Activated CD4-positive, alpha-beta memory T cell treated with anti-CD3 and anti-CD28 coated beads for 36 hours (primary cell): Measurements from ENCODE around the gene RFFL. TPM values are rescaled to one million over a fixed set of nuclear protein-coding genes. Genes with fewer than 3 reads are reported as not detected.

Experiments
- CTCF ChIA-PET: fragments of 350-600 bp; sonication (Branson Sonifier 250); formaldehyde crosslinking; loops from one replicate; lab custom pipeline; 2021; ENCODE audit warnings: antibody characterized with exemption, inconsistent platforms; lab: Charles Lee
- POLR2A ChIA-PET: fragments of 350-600 bp; sonication (Branson Sonifier 250); formaldehyde crosslinking; loops from one replicate; lab custom pipeline; 2021; ENCODE audit warnings: antibody characterized with exemption; lab: Charles Lee
- DNase-seq: peaks from one replicate; pipeline ENCODE4 v3.0.0-alpha.2; 2020
- H3K27ac Mint-ChIP-seq: one replicate; pipeline ENCODE4 v1.8.0; 2021; ENCODE audit warnings: mixed read lengths
- H3K27me3 Mint-ChIP-seq: one replicate; pipeline ENCODE4 v1.8.0; 2021; ENCODE audit warnings: mixed read lengths
- H3K36me3 Mint-ChIP-seq: one replicate; pipeline ENCODE4 v1.8.0; 2021; ENCODE audit warnings: mixed read lengths
- H3K4me1 Mint-ChIP-seq: one replicate; pipeline ENCODE4 v1.8.0; 2021; ENCODE audit warnings: low read depth, mixed read lengths
- H3K4me3 Mint-ChIP-seq: one replicate; pipeline ENCODE4 v1.8.0; 2021; ENCODE audit warnings: mild to moderate bottlenecking, mixed read lengths
- H3K9me3 Mint-ChIP-seq: one replicate; pipeline ENCODE4 v1.8.0; 2021; ENCODE audit warnings: mixed read lengths
- intact Hi-C: fragments of 100-400 bp; cut with micrococcal nuclease; formaldehyde crosslinking; loops from one replicate; pipeline ENCODE4 v1.15.1; 2023
- total RNA-seq, 2 experiments: library from RNA; stranded (reverse); gene quantifications; one replicate each; pipeline ENCODE4 v1.2.3, GENCODE V29; 2021

RFFL gene
- total RNA-seq, 2 experiments from 2014 or later: 30.5 to 32.8 TPM

GRCh38 chr17:35023538-35023937 lies 40.0 kb downstream of the RFFL start:
- no peak for DNase-seq
- Mint-ChIP-seq H3K27ac (peak overlapping the region; percentile 100), H3K36me3 (peaks cover 15% of the 10 kb centered on the region), H3K27me3 (no peaks in the 10 kb centered on the region), H3K4me1 (peaks cover 51% of the 10 kb centered on the region), H3K9me3 (no peaks in the 10 kb centered on the region), H3K4me3 (no peak overlapping the region)
- POLR2A ChIA-PET: interaction anchor here (1.1 to 3.2 kb wide), 10 partner anchors 23 to 350 kb away, joined by 4 to 24 read pairs (median 9); partner anchors contain the start of genes LIG3, RFFL and SLFN11
- CTCF ChIA-PET: interaction anchor here (0.6 to 3.1 kb wide), 10 partner anchors 8 to 96 kb away, joined by 3 to 43 read pairs (median 6); partner anchors contain the start of genes RAD51D and RFFL
- intact Hi-C loops: loop anchor here (1.0 to 5.0 kb wide), 2 partner anchors 23 to 41 kb away; partner anchors contain the start of gene LIG3

- Mint-ChIP-seq H3K27me3 (no peaks in the 10 kb centered on the region), H3K4me3 (peak overlapping the region; percentile 81), H3K4me1 (peaks cover 46% of the 10 kb centered on the region), H3K36me3 (peaks cover 21% of the 10 kb centered on the region), H3K27ac (peak overlapping the region; percentile 100), H3K9me3 (no peaks in the 10 kb centered on the region)
- POLR2A ChIA-PET: interaction anchor here (1.1 to 3.2 kb wide), 11 partner anchors 24 to 351 kb away, joined by 4 to 24 read pairs (median 9); partner anchors contain the start of genes LIG3, RFFL and SLFN11
- CTCF ChIA-PET: interaction anchor here (0.5 to 3.1 kb wide), 12 partner anchors 9 to 97 kb away, joined by 3 to 43 read pairs (median 6); partner anchors contain the start of genes RAD51D and RFFL
- intact Hi-C loops: loop anchor here (1.0 to 5.0 kb wide), 4 partner anchors 24 to 67 kb away; partner anchors contain the start of genes LIG3 and RFFL
- DNase-seq: peak; percentile 90
Observed at GRCh38 chr17:35022536-35023063, 40.9 kb downstream of the RFFL start.

GRCh38 chr17:35021520-35022380 lies 41.8 kb downstream of the RFFL start:
- Mint-ChIP-seq H3K9me3 (no peaks in the 10 kb centered on the region), H3K36me3 (peaks cover 26% of the 10 kb centered on the region), H3K4me1 (peaks cover 46% of the 10 kb centered on the region), H3K27ac (peak overlapping the region; percentile 100), H3K27me3 (no peaks in the 10 kb centered on the region), H3K4me3 (no peak overlapping the region)
- intact Hi-C loops: loop anchor here (1.0 to 5.0 kb wide), 3 partner anchors 39 to 68 kb away; partner anchors contain the start of genes LIG3 and RFFL
- peak; percentile 21 for DNase-seq
- ChIA-PET POLR2A (interaction anchor here (1.3 to 3.2 kb wide), 9 partner anchors 25 to 68 kb away, joined by 5 to 24 read pairs (median 9); partner anchors contain the start of genes LIG3 and RFFL), CTCF (interaction anchor here (0.6 to 3.1 kb wide), 10 partner anchors 10 to 98 kb away, joined by 3 to 43 read pairs (median 8); partner anchors contain the start of genes RAD51D and RFFL)

- no peak for DNase-seq
- ChIA-PET CTCF (interaction anchor here (0.6 to 1.8 kb wide), 7 partner anchors 14 to 101 kb away, joined by 3 to 6 read pairs (median 3); partner anchors contain the start of gene RAD51D), POLR2A (no interaction called here)
- Mint-ChIP-seq H3K36me3 (peaks cover 43% of the 10 kb centered on the region), H3K4me1 (peaks cover 43% of the 10 kb centered on the region), H3K27ac (no peak overlapping the region), H3K9me3 (no peaks in the 10 kb centered on the region), H3K27me3 (no peaks in the 10 kb centered on the region), H3K4me3 (no peak overlapping the region)
- intact Hi-C loops: loop anchor here (5.0 kb wide), 1 partner anchor 37 kb away; the partner anchor contains the start of gene LIG3
Observed at GRCh38 chr17:35019386-35020179, 43.9 kb downstream of the RFFL start.

- Mint-ChIP-seq H3K27me3 (no peaks in the 10 kb centered on the region), H3K9me3 (no peaks in the 10 kb centered on the region), H3K4me3 (no peak overlapping the region), H3K27ac (no peak overlapping the region), H3K36me3 (peaks cover 46% of the 10 kb centered on the region), H3K4me1 (peaks cover 39% of the 10 kb centered on the region)
- POLR2A ChIA-PET: no interaction called here
- intact Hi-C loops: no loop called here
- DNase-seq: no peak
- CTCF ChIA-PET: interaction anchor here (0.6 to 1.8 kb wide), 6 partner anchors 13 to 101 kb away, joined by 3 to 6 read pairs (median 3); partner anchors contain the start of gene RAD51D
Observed at GRCh38 chr17:35018814-35019213, 44.7 kb downstream of the RFFL start.

- Mint-ChIP-seq H3K27me3 (no peaks in the 10 kb centered on the region), H3K4me3 (no peak overlapping the region), H3K27ac (peak overlapping the region; percentile 10), H3K9me3 (no peaks in the 10 kb centered on the region), H3K36me3 (peaks cover 47% of the 10 kb centered on the region), H3K4me1 (peaks cover 21% of the 10 kb centered on the region)
- no peak for DNase-seq
- ChIA-PET CTCF (interaction anchor here (2.2 kb wide), 1 partner anchor 73 kb away, joined by 9 read pairs; no protein-coding TSS in a partner anchor), POLR2A (no interaction called here)
- intact Hi-C loops: no loop called here
Observed at GRCh38 chr17:35017021-35017420, 46.5 kb downstream of the RFFL start.

GRCh38 chr17:35016369-35016768 lies 47.1 kb downstream of the RFFL start:
- POLR2A ChIA-PET: interaction anchor here (1.0 kb wide), 1 partner anchor 47 kb away, joined by 3 read pairs; the partner anchor contains the start of gene RFFL
- Mint-ChIP-seq H3K9me3 (no peaks in the 10 kb centered on the region), H3K27ac (no peak overlapping the region), H3K36me3 (peaks cover 48% of the 10 kb centered on the region), H3K4me1 (peaks cover 15% of the 10 kb centered on the region), H3K27me3 (no peaks in the 10 kb centered on the region), H3K4me3 (no peak overlapping the region)
- CTCF ChIA-PET: interaction anchor here (1.1 to 2.2 kb wide), 2 partner anchors 20 to 74 kb away, joined by 3 to 9 read pairs; no protein-coding TSS in a partner anchor
- DNase-seq: no peak
- intact Hi-C loops: no loop called here

- intact Hi-C loops: no loop called here
- H3K9me3 Mint-ChIP-seq: no peaks in the 10 kb centered on the region
- no peaks in the 10 kb centered on the region for H3K27me3 Mint-ChIP-seq
- no peak overlapping the region for H3K27ac Mint-ChIP-seq
- DNase-seq: no peak
- H3K4me1 Mint-ChIP-seq: no peaks in the 10 kb centered on the region
- CTCF ChIA-PET: no interaction called here
- no peak overlapping the region for H3K4me3 Mint-ChIP-seq
- peaks cover 44% of the 10 kb centered on the region for H3K36me3 Mint-ChIP-seq
- POLR2A ChIA-PET: no interaction called here
Observed at GRCh38 chr17:35011671-35012216, 51.8 kb downstream of the RFFL start.

GRCh38 chr17:35010093-35010492 lies 53.4 kb downstream of the RFFL start:
- DNase-seq: no peak
- intact Hi-C loops: no loop called here
- ChIA-PET CTCF (interaction anchor here (1.1 to 1.5 kb wide), 3 partner anchors 12 to 80 kb away, joined by 5 to 6 read pairs (median 6); no protein-coding TSS in a partner anchor), POLR2A (interaction anchor here (0.6 kb wide), 1 partner anchor 81 kb away, joined by 3 read pairs; no protein-coding TSS in a partner anchor)
- Mint-ChIP-seq H3K27me3 (no peaks in the 10 kb centered on the region), H3K36me3 (peaks cover 36% of the 10 kb centered on the region), H3K4me1 (no peaks in the 10 kb centered on the region), H3K4me3 (no peak overlapping the region), H3K27ac (no peak overlapping the region), H3K9me3 (no peaks in the 10 kb centered on the region)

- Mint-ChIP-seq H3K4me1 (no peaks in the 10 kb centered on the region), H3K9me3 (no peaks in the 10 kb centered on the region), H3K27ac (peak overlapping the region; percentile 47), H3K27me3 (no peaks in the 10 kb centered on the region), H3K36me3 (peaks cover 47% of the 10 kb centered on the region), H3K4me3 (no peak overlapping the region)
- DNase-seq: no peak
- POLR2A ChIA-PET: no interaction called here
- intact Hi-C loops: no loop called here
- CTCF ChIA-PET: no interaction called here
Observed at GRCh38 chr17:35006961-35007360, 56.5 kb downstream of the RFFL start.

- H3K27me3 Mint-ChIP-seq: no peaks in the 10 kb centered on the region
- POLR2A ChIA-PET: no interaction called here
- DNase-seq: no peak
- H3K27ac Mint-ChIP-seq: no peak overlapping the region
- no peaks in the 10 kb centered on the region for H3K9me3 Mint-ChIP-seq
- no peak overlapping the region for H3K4me3 Mint-ChIP-seq
- CTCF ChIA-PET: no interaction called here
- H3K4me1 Mint-ChIP-seq: no peaks in the 10 kb centered on the region
- intact Hi-C loops: no loop called here
- H3K36me3 Mint-ChIP-seq: peaks cover 48% of the 10 kb centered on the region
Observed at GRCh38 chr17:35006345-35006744, 57.2 kb downstream of the RFFL start.
